IMR-90 (cell line): ENCODE results near the gene SAPCD1.

Source experiments
- ELK1 ChIP-seq: fragments of 150-350 bp; IDR thresholded peaks from 2 replicates; pipeline ENCODE4 v1.6.1; 2016; ENCODE audit warnings: low read depth, mild to moderate bottlenecking, low read length, moderate library complexity, borderline replicate concordance
- POLR2A ChIP-seq: IDR thresholded peaks from 2 replicates; pipeline ENCODE4 v1.6.1; 2012; ENCODE audit warnings: mild to moderate bottlenecking, low read depth, low read length
- SMC3 ChIP-seq: fragments of 150-350 bp; IDR thresholded peaks from 2 replicates; pipeline ENCODE4 v1.6.1; 2016; ENCODE audit warnings: low read depth, mild to moderate bottlenecking, antibody characterized with exemption, low read length, moderate library complexity
- TF ChIP-seq, protein P1 (sequence below): conservative IDR thresholded peaks from 2 replicates; pipeline ENCODE4 v1.5.1; 2012; ENCODE audit warnings: mild to moderate bottlenecking, low read depth, low read length, improper control_type of control experiment

GRCh38 chr6:31775633-31776484 is 13.4 kb downstream of the SAPCD1 start:
- TF ChIP-seq SMC3, result no peak
- TF ChIP-seq, protein P1, sequence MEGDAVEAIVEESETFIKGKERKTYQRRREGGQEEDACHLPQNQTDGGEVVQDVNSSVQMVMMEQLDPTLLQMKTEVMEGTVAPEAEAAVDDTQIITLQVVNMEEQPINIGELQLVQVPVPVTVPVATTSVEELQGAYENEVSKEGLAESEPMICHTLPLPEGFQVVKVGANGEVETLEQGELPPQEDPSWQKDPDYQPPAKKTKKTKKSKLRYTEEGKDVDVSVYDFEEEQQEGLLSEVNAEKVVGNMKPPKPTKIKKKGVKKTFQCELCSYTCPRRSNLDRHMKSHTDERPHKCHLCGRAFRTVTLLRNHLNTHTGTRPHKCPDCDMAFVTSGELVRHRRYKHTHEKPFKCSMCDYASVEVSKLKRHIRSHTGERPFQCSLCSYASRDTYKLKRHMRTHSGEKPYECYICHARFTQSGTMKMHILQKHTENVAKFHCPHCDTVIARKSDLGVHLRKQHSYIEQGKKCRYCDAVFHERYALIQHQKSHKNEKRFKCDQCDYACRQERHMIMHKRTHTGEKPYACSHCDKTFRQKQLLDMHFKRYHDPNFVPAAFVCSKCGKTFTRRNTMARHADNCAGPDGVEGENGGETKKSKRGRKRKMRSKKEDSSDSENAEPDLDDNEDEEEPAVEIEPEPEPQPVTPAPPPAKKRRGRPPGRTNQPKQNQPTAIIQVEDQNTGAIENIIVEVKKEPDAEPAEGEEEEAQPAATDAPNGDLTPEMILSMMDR, result no peak
- no peak for TF ChIP-seq ELK1
- no peak for TF ChIP-seq POLR2A
